GM18505 (cell line): ENCODE measurements around the gene SDCCAG8.
A peak's percentile ranks its signal among the peaks of the same experiment; 100 is the strongest.

Source experiments
- ATAC-seq: cut with Tn5 transposase; IDR thresholded peaks from one replicate; pipeline ENCODE4 v1.9.1; 2021; ENCODE audit not compliant: unreplicated experiment
- POLR2A ChIP-seq: IDR thresholded peaks from 4 replicates; pipeline ENCODE4 v1.6.1; 2011; ENCODE audit warnings: borderline replicate concordance; ENCODE audit not compliant: insufficient read depth, insufficient read length; ENCODE audit errors: extremely low read depth

The SDCCAG8 gene

GRCh38 chr1:243455760-243456651, 200.2 kb downstream of the SDCCAG8 start:
- ATAC-seq = no peak
- TF ChIP-seq POLR2A = no peak

GRCh38 chr1:243457363-243457982, 201.6 kb downstream of the SDCCAG8 start:
- ATAC-seq = no peak
- TF ChIP-seq POLR2A = no peak

- TF ChIP-seq POLR2A = no peak
- ATAC-seq = no peak
These were observed 203.2 kb downstream of the SDCCAG8 start for GRCh38 chr1:243459059-243459458.

- no peak for ATAC-seq
- TF ChIP-seq POLR2A = no peak
These were observed 205.9 kb downstream of the SDCCAG8 start for GRCh38 chr1:243461700-243462099.

GRCh38 chr1:243462929-243463697, 207.3 kb downstream of the SDCCAG8 start:
- no peak for ATAC-seq
- no peak for TF ChIP-seq POLR2A

- no peak for TF ChIP-seq POLR2A
- no peak for ATAC-seq
These were observed 209.2 kb downstream of the SDCCAG8 start for GRCh38 chr1:243465081-243465480.

GRCh38 chr1:243465738-243466137, 209.9 kb downstream of the SDCCAG8 start:
- no peak for TF ChIP-seq POLR2A
- no peak for ATAC-seq

GRCh38 chr1:243469497-243469896, 213.7 kb downstream of the SDCCAG8 start:
- ATAC-seq = no peak

GRCh38 chr1:243470502-243470901, 214.7 kb downstream of the SDCCAG8 start:
- no peak for TF ChIP-seq POLR2A

More at GRCh38 chr1:243469497-243469896, 213.7 kb downstream of the SDCCAG8 start:
- TF ChIP-seq POLR2A = no peak

GRCh38 chr1:243471026-243471685, 215.3 kb downstream of the SDCCAG8 start:
- no peak for TF ChIP-seq POLR2A
- ATAC-seq = no peak

More at GRCh38 chr1:243470502-243470901, 214.7 kb downstream of the SDCCAG8 start:
- ATAC-seq = no peak

- TF ChIP-seq POLR2A = no peak
- ATAC-seq = peak; percentile 78
These were observed 216.2 kb downstream of the SDCCAG8 start for GRCh38 chr1:243471754-243472745.
